ENCODE results near the gene IFI16.

Gene IFI16

GRCh38 chr1:159012495-159012894 is 2.8 kb downstream of the IFI16 start:
- no peak overlapping the region for H3K9ac ChIP-seq (ENCODE audit: low read depth, low read length, poor library complexity)
- H2AFZ ChIP-seq (ENCODE audit: low read length) = no peak overlapping the region
- H3K18ac ChIP-seq (ENCODE audit: low read length) = no peak overlapping the region
- H2BK12ac ChIP-seq (ENCODE audit: low read length) = no peak overlapping the region
- H3K14ac ChIP-seq (ENCODE audit: low read length) = no peak overlapping the region
- no peak overlapping the region for H3K23ac ChIP-seq (ENCODE audit: low read depth, low read length, poor library complexity)
- no peaks in the 10 kb centered on the region for H3K79me1 ChIP-seq (ENCODE audit: low read depth, low read length)
- H3K4me3 ChIP-seq (ENCODE audit: low read length in 2 of 2) = no peak overlapping the region
- H3K4ac ChIP-seq (ENCODE audit: low read length) = no peak overlapping the region
- H2AK5ac ChIP-seq (ENCODE audit: low read depth, low read length) = no peak overlapping the region
- H2BK5ac ChIP-seq (ENCODE audit: low read length) = no peak overlapping the region
- H3K27ac ChIP-seq (replicated peaks; ENCODE audit: low read length) = no peak overlapping the region
- WGBS, 2 donors (ENCODE audit: extremely low coverage in 2 of 2, insufficient read length in 2 of 2, insufficient replicate concordance in 1 of 2) = no CpG with 5 or more reads among the region's 6 CpGs
- no peak for DNase-seq (ENCODE audit: low spot score)
- H3K4me1 ChIP-seq (ENCODE audit: control insufficient read depth in 2 of 2, insufficient read depth in 1 of 2, low read depth in 1 of 2, low read length in 2 of 2) = peaks cover 3 to 4% of the 10 kb centered on the region in 2 donors
- no peaks in the 10 kb centered on the region for H3K9me3 ChIP-seq (replicated peaks in 1 of 2; ENCODE audit: control insufficient read depth in 2 of 2, insufficient read depth in 1 of 2, low read depth in 1 of 2, low read length in 2 of 2)
- H2BK120ac ChIP-seq (ENCODE audit: low read depth, low read length) = no peak overlapping the region
- no peaks in the 10 kb centered on the region for H3K27me3 ChIP-seq (ENCODE audit: control insufficient read depth in 3 of 3, insufficient read depth in 3 of 3, low read depth in 1 of 3, low read length in 3 of 3)
- no peak overlapping the region for H3K4me2 ChIP-seq (ENCODE audit: insufficient read depth, low read length, poor library complexity, severe bottlenecking)
- peaks cover 0 to 13% of the 10 kb centered on the region in 2 donors for H3K36me3 ChIP-seq (replicated peaks in 1 of 2; ENCODE audit: control insufficient read depth in 2 of 2, insufficient read depth in 2 of 2, low read length in 2 of 2)
- no peak overlapping the region for H2BK15ac ChIP-seq (ENCODE audit: low read length)
- H4K8ac ChIP-seq (ENCODE audit: low read depth, low read length) = no peak overlapping the region
- no peak overlapping the region for H4K91ac ChIP-seq (ENCODE audit: low read depth, low read length, poor library complexity)

DNA sequence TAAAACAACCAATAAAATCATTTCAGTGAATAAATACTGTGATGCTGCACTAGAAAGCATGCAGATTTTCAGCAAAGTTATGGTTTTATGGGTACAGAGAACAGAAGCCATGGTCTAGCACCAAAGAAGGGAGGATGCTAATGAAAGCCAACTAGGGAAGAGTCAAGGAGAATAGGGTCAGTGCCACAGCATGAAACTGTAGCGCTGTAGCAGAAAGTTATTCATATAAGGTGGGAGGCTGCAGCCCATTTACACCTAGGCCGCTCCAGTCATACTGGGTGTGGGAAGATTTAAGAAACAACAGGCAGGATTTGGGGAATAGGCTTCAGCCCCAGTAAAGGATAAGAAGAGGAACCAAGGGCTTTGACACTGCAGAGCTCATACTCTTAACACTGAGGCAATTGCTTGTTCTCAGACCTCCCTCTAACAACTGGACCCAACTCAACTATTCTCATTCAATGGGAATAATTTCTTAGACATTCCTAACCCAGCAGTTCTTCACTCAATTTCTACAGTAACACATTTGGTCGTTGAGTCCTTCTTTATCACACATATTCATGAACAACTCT is 4.4 kb downstream of the IFI16 start:
- no peak overlapping the region for H4K8ac ChIP-seq (ENCODE audit: low read depth, low read length)
- H2BK15ac ChIP-seq (ENCODE audit: low read length) = no peak overlapping the region
- H4K91ac ChIP-seq (ENCODE audit: low read depth, low read length, poor library complexity) = no peak overlapping the region
- no peak overlapping the region for H2BK120ac ChIP-seq (ENCODE audit: low read depth, low read length)
- no peaks in the 10 kb centered on the region for H3K27me3 ChIP-seq (ENCODE audit: control insufficient read depth in 3 of 3, insufficient read depth in 3 of 3, low read depth in 1 of 3, low read length in 3 of 3)
- H3K4me1 ChIP-seq (ENCODE audit: control insufficient read depth in 2 of 2, insufficient read depth in 1 of 2, low read depth in 1 of 2, low read length in 2 of 2) = peaks cover 3 to 4% of the 10 kb centered on the region in 2 donors
- H2BK5ac ChIP-seq (ENCODE audit: low read length) = no peak overlapping the region
- no peak overlapping the region for H2AK5ac ChIP-seq (ENCODE audit: low read depth, low read length)
- H3K4me3 ChIP-seq (ENCODE audit: low read length in 2 of 2) = no peak overlapping the region
- DNase-seq (ENCODE audit: low spot score) = no peak
- WGBS, 2 donors (ENCODE audit: extremely low coverage in 2 of 2, insufficient read length in 2 of 2, insufficient replicate concordance in 1 of 2) = no CpG with 5 or more reads among the region's 3 CpGs
- no peak overlapping the region for H3K23ac ChIP-seq (ENCODE audit: low read depth, low read length, poor library complexity)
- peaks cover 0 to 26% of the 10 kb centered on the region in 2 donors for H3K36me3 ChIP-seq (replicated peaks in 1 of 2; ENCODE audit: control insufficient read depth in 2 of 2, insufficient read depth in 2 of 2, low read length in 2 of 2)
- H3K14ac ChIP-seq (ENCODE audit: low read length) = no peak overlapping the region
- no peak overlapping the region for H2BK12ac ChIP-seq (ENCODE audit: low read length)
- H3K9ac ChIP-seq (ENCODE audit: low read depth, low read length, poor library complexity) = no peak overlapping the region
- no peaks in the 10 kb centered on the region for H3K79me1 ChIP-seq (ENCODE audit: low read depth, low read length)
- no peak overlapping the region for H3K18ac ChIP-seq (ENCODE audit: low read length)
- no peak overlapping the region for H3K4me2 ChIP-seq (ENCODE audit: insufficient read depth, low read length, poor library complexity, severe bottlenecking)
- no peak overlapping the region for H2AFZ ChIP-seq (ENCODE audit: low read length)
- H3K27ac ChIP-seq (replicated peaks; ENCODE audit: low read length) = no peak overlapping the region
- H3K4ac ChIP-seq (ENCODE audit: low read length) = no peak overlapping the region
- H3K9me3 ChIP-seq (replicated peaks in 1 of 2; ENCODE audit: control insufficient read depth in 2 of 2, insufficient read depth in 1 of 2, low read depth in 1 of 2, low read length in 2 of 2) = no peaks in the 10 kb centered on the region

GRCh38 chr1:159014851-159015250 is 5.1 kb downstream of the IFI16 start:
- Histone ChIP-seq H2BK5ac (ENCODE audit: low read length) (no peak overlapping the region), H3K14ac (ENCODE audit: low read length) (no peak overlapping the region), H3K18ac (ENCODE audit: low read length) (no peak overlapping the region), H3K23ac (ENCODE audit: low read depth, low read length, poor library complexity) (no peak overlapping the region), H3K9me3 (replicated peaks in 1 of 2; ENCODE audit: control insufficient read depth in 2 of 2, insufficient read depth in 1 of 2, low read depth in 1 of 2, low read length in 2 of 2) (no peaks in the 10 kb centered on the region), H4K8ac (ENCODE audit: low read depth, low read length) (no peak overlapping the region), H3K4me1 (ENCODE audit: control insufficient read depth in 2 of 2, insufficient read depth in 1 of 2, low read depth in 1 of 2, low read length in 2 of 2) (peaks cover under 1 to 4% of the 10 kb centered on the region in 2 donors), H2AFZ (ENCODE audit: low read length) (no peak overlapping the region), H3K27ac (replicated peaks; ENCODE audit: low read length) (no peak overlapping the region), H3K79me1 (ENCODE audit: low read depth, low read length) (no peaks in the 10 kb centered on the region), H3K4ac (ENCODE audit: low read length) (no peak overlapping the region), H2BK12ac (ENCODE audit: low read length) (no peak overlapping the region), H3K9ac (ENCODE audit: low read depth, low read length, poor library complexity) (no peak overlapping the region), H3K4me3 (ENCODE audit: low read length in 2 of 2) (no peak overlapping the region), H4K91ac (ENCODE audit: low read depth, low read length, poor library complexity) (no peak overlapping the region), H2BK120ac (ENCODE audit: low read depth, low read length) (no peak overlapping the region), H3K27me3 (ENCODE audit: control insufficient read depth in 3 of 3, insufficient read depth in 3 of 3, low read depth in 1 of 3, low read length in 3 of 3) (no peaks in the 10 kb centered on the region), H2BK15ac (ENCODE audit: low read length) (no peak overlapping the region), H3K4me2 (ENCODE audit: insufficient read depth, low read length, poor library complexity, severe bottlenecking) (no peak overlapping the region), H3K36me3 (replicated peaks in 1 of 2; ENCODE audit: control insufficient read depth in 2 of 2, insufficient read depth in 2 of 2, low read length in 2 of 2) (peaks cover 0 to 26% of the 10 kb centered on the region in 2 donors), H2AK5ac (ENCODE audit: low read depth, low read length) (no peak overlapping the region)
- WGBS, 2 donors (ENCODE audit: extremely low coverage in 2 of 2, insufficient read length in 2 of 2, insufficient replicate concordance in 1 of 2) = no CpG with 5 or more reads among the region's 3 CpGs
- no peak for DNase-seq (ENCODE audit: low spot score)

- Histone ChIP-seq H2BK12ac (ENCODE audit: low read length) (no peak overlapping the region), H2AFZ (ENCODE audit: low read length) (no peak overlapping the region), H4K8ac (ENCODE audit: low read depth, low read length) (no peak overlapping the region), H3K27ac (replicated peaks; ENCODE audit: low read length) (no peak overlapping the region), H4K91ac (ENCODE audit: low read depth, low read length, poor library complexity) (no peak overlapping the region), H3K23ac (ENCODE audit: low read depth, low read length, poor library complexity) (no peak overlapping the region), H3K4ac (ENCODE audit: low read length) (no peak overlapping the region), H3K27me3 (ENCODE audit: control insufficient read depth in 3 of 3, insufficient read depth in 3 of 3, low read depth in 1 of 3, low read length in 3 of 3) (no peaks in the 10 kb centered on the region), H3K4me3 (ENCODE audit: low read length in 2 of 2) (no peak overlapping the region), H2BK15ac (ENCODE audit: low read length) (no peak overlapping the region), H3K4me1 (ENCODE audit: control insufficient read depth in 2 of 2, insufficient read depth in 1 of 2, low read depth in 1 of 2, low read length in 2 of 2) (no peaks in the 10 kb centered on the region), H3K4me2 (ENCODE audit: insufficient read depth, low read length, poor library complexity, severe bottlenecking) (no peak overlapping the region), H3K9me3 (replicated peaks in 1 of 2; ENCODE audit: control insufficient read depth in 2 of 2, insufficient read depth in 1 of 2, low read depth in 1 of 2, low read length in 2 of 2) (no peaks in the 10 kb centered on the region), H3K36me3 (replicated peaks in 1 of 2; ENCODE audit: control insufficient read depth in 2 of 2, insufficient read depth in 2 of 2, low read length in 2 of 2) (peaks cover 0 to 26% of the 10 kb centered on the region in 2 donors), H2BK5ac (ENCODE audit: low read length) (no peak overlapping the region), H3K9ac (ENCODE audit: low read depth, low read length, poor library complexity) (no peak overlapping the region), H3K79me1 (ENCODE audit: low read depth, low read length) (no peaks in the 10 kb centered on the region), H3K14ac (ENCODE audit: low read length) (no peak overlapping the region), H3K18ac (ENCODE audit: low read length) (no peak overlapping the region), H2AK5ac (ENCODE audit: low read depth, low read length) (no peak overlapping the region), H2BK120ac (ENCODE audit: low read depth, low read length) (no peak overlapping the region)
- no CpG with 5 or more reads among the region's 4 CpGs for WGBS, 2 donors (ENCODE audit: extremely low coverage in 2 of 2, insufficient read length in 2 of 2, insufficient replicate concordance in 1 of 2)
- DNase-seq (ENCODE audit: low spot score) = no peak
Measured at GRCh38 chr1:159015440-159015909, 5.8 kb downstream of the IFI16 start.
